ENCODE results near the gene PRKX.
A peak's percentile ranks its signal among the peaks of the same experiment; 100 is the strongest.
"Not testable (repeated sequence)": the region's sequence is repeated elsewhere in the genome, so short reads cannot be mapped to it uniquely, and the experiment has no call there.

Gene PRKX

DNA sequence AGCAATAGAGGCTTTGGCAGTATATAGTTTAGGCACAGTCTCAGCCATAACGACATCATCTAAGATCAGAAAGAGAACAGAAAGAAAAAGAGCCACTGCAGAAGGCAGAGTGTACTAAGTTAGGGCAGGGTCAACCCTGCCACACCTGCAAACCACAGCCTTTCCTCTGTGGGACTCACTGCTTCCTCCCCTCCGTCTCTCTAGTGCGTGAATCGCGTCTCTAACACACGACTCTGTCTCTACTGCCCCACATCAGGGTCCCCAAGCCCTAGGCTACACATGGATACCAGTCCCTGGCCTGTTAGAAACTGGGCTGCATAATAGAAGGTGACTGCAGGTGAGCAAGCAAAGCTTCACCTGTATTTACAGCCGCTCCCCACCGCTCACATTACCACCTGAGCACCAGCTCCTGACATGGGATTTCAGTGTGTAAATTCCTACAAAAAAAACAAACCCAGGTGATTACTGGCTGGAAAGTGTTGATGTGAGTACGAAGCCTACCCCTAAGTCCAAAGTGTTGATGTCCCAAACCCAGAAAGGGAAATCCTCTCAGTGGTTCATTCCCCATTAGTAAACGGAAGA lies 128.9 kb downstream of the PRKX start:
- no peak overlapping the region for H3K4me3 ChIP-seq (ENCODE audit: low read length)
- TF ChIP-seq CTCF (IDR thresholded peaks at IDR 0.05; ENCODE audit: insufficient read depth, low read depth, low read length, missing control alignments), result no peak
- no peak for DNase-seq (ENCODE audit: low read depth)

DNA sequence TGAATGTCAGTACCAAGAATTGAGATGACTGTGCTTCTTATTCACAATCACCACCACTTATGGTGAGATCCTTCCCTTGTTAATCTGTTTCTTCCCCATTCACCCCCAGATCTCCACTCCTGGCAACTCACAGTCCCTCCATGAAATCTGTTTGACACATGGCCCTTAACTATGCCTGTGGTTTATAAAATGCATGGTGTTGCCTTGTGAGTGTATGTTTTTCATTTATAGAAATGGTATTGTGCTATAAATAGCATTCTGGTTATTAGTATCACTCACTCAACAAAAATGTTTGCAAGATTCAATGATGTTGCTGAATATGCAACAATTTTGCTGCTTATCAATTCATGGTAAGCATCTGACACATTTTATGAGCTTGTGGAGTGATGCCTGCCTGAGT lies 131.0 kb downstream of the PRKX start:
- TF ChIP-seq CTCF (IDR thresholded peaks at IDR 0.05; ENCODE audit: insufficient read depth, low read depth, low read length, missing control alignments), result no peak
- no peak overlapping the region for H3K4me3 ChIP-seq (ENCODE audit: low read length)
- DNase-seq (ENCODE audit: low read depth), result no peak

- TF ChIP-seq CTCF (IDR thresholded peaks at IDR 0.05; ENCODE audit: insufficient read depth, low read depth, low read length, missing control alignments), result no peak
Measured at GRCh38 chrX:3581609-3582108, 131.8 kb downstream of the PRKX start.

GRCh38 chrX:3577551-3577950 lies 135.9 kb downstream of the PRKX start:
- TF ChIP-seq CTCF (IDR thresholded peaks at IDR 0.05; ENCODE audit: insufficient read depth, low read depth, low read length, missing control alignments), result no peak
- H3K4me3 ChIP-seq (ENCODE audit: low read length), result no peak overlapping the region
- DNase-seq (ENCODE audit: low read depth), result no peak

More at GRCh38 chrX:3581609-3582108, 131.8 kb downstream of the PRKX start:
- no peak overlapping the region for H3K4me3 ChIP-seq (ENCODE audit: low read length)
- no peak for DNase-seq (ENCODE audit: low read depth)

DNA sequence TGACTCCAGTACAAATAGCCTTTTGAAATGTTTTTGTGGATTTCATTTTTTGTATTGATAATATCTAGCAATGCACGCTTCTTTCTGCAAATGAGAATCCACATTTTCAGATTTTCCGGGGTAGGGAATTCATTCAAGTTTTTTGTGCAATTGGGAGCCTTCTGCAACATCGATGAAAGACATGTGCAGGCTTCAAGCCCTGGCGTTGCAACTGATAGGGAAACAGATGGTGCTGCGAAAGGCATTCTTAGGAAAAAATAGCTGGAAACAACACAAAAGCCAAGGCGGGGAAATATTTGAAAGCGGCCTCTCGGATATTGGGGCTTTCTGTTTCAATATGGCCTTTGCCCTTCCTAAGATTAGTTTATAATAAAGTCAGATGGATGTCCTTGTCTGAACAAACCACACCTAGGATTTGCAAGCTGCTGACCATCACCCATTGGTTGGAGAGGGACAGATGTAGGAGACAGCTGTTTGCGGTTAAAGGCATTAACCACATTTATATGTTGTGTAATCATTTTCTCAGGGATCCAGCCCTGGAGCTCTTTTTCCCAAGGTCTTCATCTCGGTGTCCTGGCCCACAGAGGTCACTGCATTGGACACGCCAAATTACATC lies 136.5 kb downstream of the PRKX start:
- no peak overlapping the region for H3K4me3 ChIP-seq (ENCODE audit: low read length)
- TF ChIP-seq CTCF (IDR thresholded peaks at IDR 0.05; ENCODE audit: insufficient read depth, low read depth, low read length, missing control alignments), result no peak
- DNase-seq (ENCODE audit: low read depth), result no peak

- TF ChIP-seq CTCF (IDR thresholded peaks at IDR 0.05; ENCODE audit: insufficient read depth, low read depth, low read length, missing control alignments), result no peak
- peak; percentile 2 for DNase-seq (ENCODE audit: low read depth)
Measured at GRCh38 chrX:3567686-3568085, 145.8 kb downstream of the PRKX start.

GRCh38 chrX:3563451-3563850 lies 150.0 kb downstream of the PRKX start:
- no peak for TF ChIP-seq CTCF (IDR thresholded peaks at IDR 0.05; ENCODE audit: insufficient read depth, low read depth, low read length, missing control alignments)
- no peak overlapping the region for H3K4me3 ChIP-seq (ENCODE audit: low read length)
- no peak for DNase-seq (ENCODE audit: low read depth)

More at GRCh38 chrX:3567686-3568085, 145.8 kb downstream of the PRKX start:
- no peak overlapping the region for H3K4me3 ChIP-seq (ENCODE audit: low read length)

GRCh38 chrX:3560010-3560409 lies 153.4 kb downstream of the PRKX start:
- H3K4me3 ChIP-seq (ENCODE audit: low read length); DNase-seq (ENCODE audit: low read depth): not testable (repeated sequence)
